Measurements from ENCODE around the gene FSTL3.

- TF ChIP-seq CTCF (IDR thresholded peaks at IDR 0.05) (no peak), EZH2 (IDR thresholded peaks at IDR 0.05) (no peak)
Measured at GRCh38 chr19:647566-648284, 28.5 kb upstream of the FSTL3 start.
